ENCODE data around the gene L1TD1.
"Not testable (repeated sequence)": the region's sequence is repeated elsewhere in the genome, so short reads cannot be mapped to it uniquely, and the experiment has no call there.

L1TD1 gene, protein sequence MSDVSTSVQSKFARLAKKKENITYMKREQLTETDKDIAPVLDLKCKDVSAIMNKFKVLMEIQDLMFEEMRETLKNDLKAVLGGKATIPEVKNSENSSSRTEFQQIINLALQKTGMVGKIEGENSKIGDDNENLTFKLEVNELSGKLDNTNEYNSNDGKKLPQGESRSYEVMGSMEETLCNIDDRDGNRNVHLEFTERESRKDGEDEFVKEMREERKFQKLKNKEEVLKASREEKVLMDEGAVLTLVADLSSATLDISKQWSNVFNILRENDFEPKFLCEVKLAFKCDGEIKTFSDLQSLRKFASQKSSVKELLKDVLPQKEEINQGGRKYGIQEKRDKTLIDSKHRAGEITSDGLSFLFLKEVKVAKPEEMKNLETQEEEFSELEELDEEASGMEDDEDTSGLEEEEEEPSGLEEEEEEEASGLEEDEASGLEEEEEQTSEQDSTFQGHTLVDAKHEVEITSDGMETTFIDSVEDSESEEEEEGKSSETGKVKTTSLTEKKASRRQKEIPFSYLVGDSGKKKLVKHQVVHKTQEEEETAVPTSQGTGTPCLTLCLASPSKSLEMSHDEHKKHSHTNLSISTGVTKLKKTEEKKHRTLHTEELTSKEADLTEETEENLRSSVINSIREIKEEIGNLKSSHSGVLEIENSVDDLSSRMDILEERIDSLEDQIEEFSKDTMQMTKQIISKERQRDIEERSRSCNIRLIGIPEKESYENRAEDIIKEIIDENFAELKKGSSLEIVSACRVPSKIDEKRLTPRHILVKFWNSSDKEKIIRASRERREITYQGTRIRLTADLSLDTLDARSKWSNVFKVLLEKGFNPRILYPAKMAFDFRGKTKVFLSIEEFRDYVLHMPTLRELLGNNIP

GRCh38 chr1:62194651-62195544 lies at the start of gene L1TD1:
Gene L1TD1 (plus strand): TSS chr1:62194849. CDS start chr1:62206629, 11,780 bp downstream.
- DNase-seq (ENCODE audit: low spot score) (no peak), FAIRE-seq (no peak)

DNA sequence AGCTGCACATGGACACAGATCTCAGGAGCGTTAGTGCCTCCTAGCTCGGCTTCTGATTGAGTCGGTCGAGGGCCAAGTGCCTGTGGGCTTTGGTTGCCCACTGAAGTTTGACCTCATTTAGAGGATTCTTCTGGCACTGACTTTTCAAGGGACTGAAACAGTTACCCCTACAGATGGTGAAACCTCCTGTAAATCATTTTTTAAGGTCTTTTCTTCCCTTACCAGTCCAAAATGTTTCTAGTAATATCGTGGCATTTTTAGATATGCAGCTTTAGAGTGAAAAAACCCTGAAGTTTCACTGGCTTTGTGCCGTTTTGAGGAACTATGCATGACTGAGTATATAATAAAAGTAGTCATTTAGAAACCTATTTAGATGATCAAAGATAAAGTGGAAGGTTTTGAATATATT lies 34.7 kb upstream of the L1TD1 start:
- DNase-seq (ENCODE audit: low spot score) (no peak), FAIRE-seq (no peak)

- DNase-seq (ENCODE audit: low spot score) (no peak), FAIRE-seq (no peak)
These were observed 32.9 kb upstream of the L1TD1 start for GRCh38 chr1:62161711-62162110.

GRCh38 chr1:62170380-62170779 lies 24.3 kb upstream of the L1TD1 start:
- not testable (repeated sequence) for FAIRE-seq; DNase-seq (ENCODE audit: low spot score)

- no peak for FAIRE-seq
- peak; percentile 39 for DNase-seq (ENCODE audit: low spot score)
These were observed 19.0 kb upstream of the L1TD1 start for GRCh38 chr1:62175568-62176179.

DNA sequence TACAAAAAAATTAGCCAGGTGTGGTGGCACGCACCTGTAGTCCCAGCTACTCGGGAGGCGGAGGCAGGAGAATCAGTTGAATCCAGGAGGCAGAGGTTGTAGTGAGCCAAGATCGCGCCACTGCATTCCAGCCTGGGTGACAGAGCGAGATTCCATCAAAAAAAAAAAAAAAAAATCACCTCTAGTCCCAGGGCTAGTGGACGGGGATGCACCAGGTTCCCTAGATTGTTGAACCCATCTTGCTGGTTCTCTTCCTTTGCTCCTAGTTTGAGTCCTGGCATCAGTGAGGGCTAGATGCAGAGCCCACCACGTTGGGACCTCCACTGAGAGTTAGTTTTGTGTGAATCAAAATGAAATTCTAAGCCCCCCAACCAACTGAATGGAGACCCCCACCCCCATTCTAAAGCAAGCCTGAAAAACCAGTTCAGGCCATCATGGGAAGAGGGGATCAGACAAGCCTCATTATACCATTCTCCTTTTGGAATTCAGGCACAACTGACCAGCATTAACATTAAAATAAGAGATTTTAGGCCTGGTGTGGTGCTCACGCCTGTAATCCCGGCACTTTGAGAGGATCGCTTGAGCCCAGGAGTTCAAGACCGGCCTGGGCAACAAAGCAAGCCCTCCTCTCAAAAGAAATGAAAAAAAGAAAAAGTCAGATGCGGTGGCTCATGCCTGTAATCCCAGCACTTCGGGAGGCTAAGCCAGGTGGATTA lies 17.9 kb upstream of the L1TD1 start:
- no peak for DNase-seq (ENCODE audit: low spot score)
- no peak for FAIRE-seq

DNA sequence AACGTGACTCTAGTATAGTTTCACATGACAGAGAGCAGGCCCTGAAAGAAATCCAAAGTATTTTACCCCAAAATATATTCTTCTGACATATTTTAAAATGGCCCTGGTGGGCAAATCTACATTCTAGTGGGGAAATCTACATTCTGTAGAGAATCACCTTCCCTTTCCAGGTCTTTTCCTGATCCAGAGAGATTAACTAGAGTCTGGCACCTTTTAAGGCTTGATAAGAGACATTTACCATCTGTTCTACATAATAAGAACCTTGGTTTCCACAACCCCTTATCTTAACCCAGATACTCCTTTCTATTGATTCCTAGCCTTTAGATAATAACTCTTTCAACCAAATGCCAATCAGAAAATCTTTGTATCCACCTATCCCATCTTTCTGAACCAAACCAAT lies 17.0 kb upstream of the L1TD1 start:
- FAIRE-seq (no peak), DNase-seq (ENCODE audit: low spot score) (no peak)

DNA sequence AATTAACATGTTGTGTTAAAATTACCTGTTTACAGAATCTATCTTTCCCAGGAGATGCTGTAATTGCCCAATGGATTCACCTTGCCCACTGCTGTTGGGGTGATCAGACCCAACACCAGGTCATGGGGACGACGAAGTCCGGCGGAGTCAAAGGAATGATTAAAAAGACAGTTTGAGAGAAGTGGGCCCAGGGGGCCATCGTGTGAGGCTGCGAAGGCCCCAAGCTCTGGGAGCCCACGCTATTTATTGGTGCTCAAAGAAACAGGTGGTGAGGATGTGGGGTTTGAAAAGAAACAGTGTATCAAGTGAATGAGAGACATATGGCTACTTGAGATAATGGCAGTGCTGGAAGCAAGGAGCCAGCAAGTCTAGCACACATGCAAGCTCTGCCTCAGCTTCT lies 16.3 kb upstream of the L1TD1 start:
- FAIRE-seq = no peak

DNA sequence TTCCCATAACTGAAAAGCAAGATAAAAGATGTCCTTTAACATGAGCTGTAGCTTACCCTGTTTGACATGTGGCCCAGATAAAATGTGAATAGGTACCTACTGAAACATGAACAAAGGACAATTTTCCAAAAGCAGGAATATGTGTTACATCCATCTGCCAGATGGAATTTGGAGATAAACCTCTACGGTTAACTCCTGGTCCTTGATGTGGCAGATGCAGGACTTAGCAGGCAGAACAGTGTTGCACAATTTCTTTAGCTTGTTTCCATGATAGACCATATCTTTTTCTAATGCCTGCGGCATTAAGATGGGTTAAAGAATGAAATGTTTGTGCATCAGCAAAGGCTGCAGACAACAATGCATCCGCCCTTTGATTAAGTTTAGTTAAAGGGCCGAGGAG lies 14.6 kb upstream of the L1TD1 start:
- FAIRE-seq; DNase-seq (ENCODE audit: low spot score): not testable (repeated sequence)

More for the DNA sequence above, 16.3 kb upstream of the L1TD1 start:
- DNase-seq (ENCODE audit: low spot score) = no peak

DNA sequence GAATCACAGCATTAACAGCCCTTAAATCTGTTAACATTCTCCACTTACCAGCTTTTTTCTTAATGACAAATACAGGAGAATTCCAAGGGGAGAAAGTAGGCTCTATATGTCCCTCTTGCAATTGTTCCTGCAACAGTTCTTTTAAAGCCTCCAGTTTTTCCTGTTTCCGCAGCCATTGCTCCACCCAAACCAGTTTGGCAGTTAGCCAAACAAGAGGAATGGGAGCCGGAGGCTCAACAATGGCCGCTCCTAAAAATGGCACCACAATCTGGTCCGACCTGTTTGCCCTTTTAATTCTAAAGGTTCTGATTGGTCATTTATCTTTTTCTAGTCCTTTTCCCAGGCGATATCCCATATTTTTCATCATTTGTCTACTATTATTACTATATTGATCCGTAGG lies 14.0 kb upstream of the L1TD1 start:
- DNase-seq (ENCODE audit: low spot score) = no peak
- no peak for FAIRE-seq

GRCh38 chr1:62181532-62181931 lies 13.1 kb upstream of the L1TD1 start:
- no peak for FAIRE-seq
- no peak for DNase-seq (ENCODE audit: low spot score)

GRCh38 chr1:62182157-62182556 lies 12.5 kb upstream of the L1TD1 start:
- DNase-seq (ENCODE audit: low spot score); FAIRE-seq: not testable (repeated sequence)

DNA sequence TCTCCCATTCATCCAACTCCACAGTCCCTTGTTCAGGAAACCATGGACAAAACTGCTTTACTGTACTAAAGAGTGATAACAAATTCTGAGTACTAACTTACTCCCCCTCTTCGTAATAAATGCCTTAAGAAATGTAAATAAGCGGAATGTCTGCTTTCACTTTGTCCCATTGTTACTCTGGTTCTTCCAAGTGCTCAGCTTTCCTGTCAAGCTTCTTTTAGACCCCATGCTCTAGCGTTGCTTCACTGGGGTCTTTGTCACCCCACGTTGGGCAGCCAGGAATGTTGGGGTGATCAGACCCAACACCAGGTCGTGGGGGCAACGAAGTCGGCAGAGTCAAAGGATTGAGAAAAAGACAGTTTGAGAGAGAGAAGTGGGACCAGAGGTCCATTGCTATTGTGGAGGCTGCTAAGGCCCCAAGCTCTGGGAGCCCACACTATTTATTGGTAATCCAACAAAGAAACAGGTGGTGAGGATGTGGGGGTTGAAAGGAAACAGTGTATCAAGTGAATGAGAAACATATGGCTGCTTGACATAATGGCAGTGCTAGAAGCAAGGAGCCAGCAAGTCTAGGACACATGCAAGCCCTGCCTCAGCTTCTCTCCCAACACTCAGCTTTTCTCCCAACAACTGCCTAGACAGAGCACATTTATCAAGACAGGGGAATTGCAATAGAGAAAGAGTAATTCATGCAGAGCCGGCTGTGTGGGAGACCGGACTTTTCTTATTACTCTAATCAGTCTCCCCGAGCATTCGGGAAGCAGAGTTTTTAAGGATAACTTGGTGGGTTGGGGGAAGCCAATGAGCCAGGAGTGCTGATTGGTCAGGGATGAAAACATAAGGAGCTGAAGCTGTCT lies 11.3 kb upstream of the L1TD1 start:
- FAIRE-seq = not testable (repeated sequence)

DNA sequence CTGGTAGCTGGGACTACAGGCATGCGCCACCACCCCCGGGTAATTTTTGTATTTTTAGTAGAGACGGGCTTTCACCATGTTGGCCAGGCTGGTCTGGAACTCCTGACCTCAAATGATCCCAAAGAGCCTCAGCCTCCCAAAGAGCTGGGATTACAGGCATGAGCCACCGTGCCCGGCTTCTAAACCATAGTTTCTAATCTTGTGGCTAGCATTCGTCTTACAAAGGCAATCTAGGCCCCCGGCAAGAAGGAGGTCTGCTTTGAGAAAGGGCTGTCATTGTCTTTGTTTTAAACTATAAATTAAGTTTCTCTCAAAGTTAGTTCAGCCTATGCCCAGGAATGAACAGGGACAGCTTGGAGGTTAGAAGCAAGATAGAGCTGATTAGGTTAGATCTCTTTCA lies 10.3 kb upstream of the L1TD1 start:
- no peak for FAIRE-seq

More for the DNA sequence above, 11.3 kb upstream of the L1TD1 start:
- DNase-seq (ENCODE audit: low spot score) = not testable (repeated sequence)

GRCh38 chr1:62185233-62185632 lies 9.4 kb upstream of the L1TD1 start:
- FAIRE-seq; DNase-seq (ENCODE audit: low spot score): not testable (repeated sequence)

More for the DNA sequence above, 10.3 kb upstream of the L1TD1 start:
- no peak for DNase-seq (ENCODE audit: low spot score)

- FAIRE-seq (no peak), DNase-seq (ENCODE audit: low spot score) (no peak)
These were observed 9.0 kb upstream of the L1TD1 start for GRCh38 chr1:62185677-62186076.

- DNase-seq (ENCODE audit: low spot score) = no peak
These were observed 7.1 kb upstream of the L1TD1 start for GRCh38 chr1:62187548-62187947.

GRCh38 chr1:62188111-62188510 lies 6.5 kb upstream of the L1TD1 start:
- DNase-seq (ENCODE audit: low spot score) (no peak), FAIRE-seq (no peak)

More at GRCh38 chr1:62187548-62187947, 7.1 kb upstream of the L1TD1 start:
- FAIRE-seq = no peak

- FAIRE-seq (no peak), DNase-seq (ENCODE audit: low spot score) (no peak)
These were observed 1.5 kb downstream of the L1TD1 start for GRCh38 chr1:62196086-62196690.

All from urothelium cell line (cell line).